Astrocyte (in vitro differentiated cells and primary cell): ENCODE results near the gene TMEM273.

Experiments used
- EZH2 ChIP-seq: IDR thresholded peaks from 2 replicates; pipeline ENCODE4 v1.6.1; 2012; ENCODE audit warnings: mild to moderate bottlenecking, low read length, inconsistent platforms; ENCODE audit not compliant: insufficient read depth
- TF ChIP-seq, protein P1 (sequence below): IDR thresholded peaks from 2 replicates; pipeline ENCODE4 v1.5.1; 2011; ENCODE audit warnings: low read depth, mild to moderate bottlenecking, inconsistent platforms, low read length, moderate library complexity; ENCODE audit not compliant: insufficient read depth

DNA sequence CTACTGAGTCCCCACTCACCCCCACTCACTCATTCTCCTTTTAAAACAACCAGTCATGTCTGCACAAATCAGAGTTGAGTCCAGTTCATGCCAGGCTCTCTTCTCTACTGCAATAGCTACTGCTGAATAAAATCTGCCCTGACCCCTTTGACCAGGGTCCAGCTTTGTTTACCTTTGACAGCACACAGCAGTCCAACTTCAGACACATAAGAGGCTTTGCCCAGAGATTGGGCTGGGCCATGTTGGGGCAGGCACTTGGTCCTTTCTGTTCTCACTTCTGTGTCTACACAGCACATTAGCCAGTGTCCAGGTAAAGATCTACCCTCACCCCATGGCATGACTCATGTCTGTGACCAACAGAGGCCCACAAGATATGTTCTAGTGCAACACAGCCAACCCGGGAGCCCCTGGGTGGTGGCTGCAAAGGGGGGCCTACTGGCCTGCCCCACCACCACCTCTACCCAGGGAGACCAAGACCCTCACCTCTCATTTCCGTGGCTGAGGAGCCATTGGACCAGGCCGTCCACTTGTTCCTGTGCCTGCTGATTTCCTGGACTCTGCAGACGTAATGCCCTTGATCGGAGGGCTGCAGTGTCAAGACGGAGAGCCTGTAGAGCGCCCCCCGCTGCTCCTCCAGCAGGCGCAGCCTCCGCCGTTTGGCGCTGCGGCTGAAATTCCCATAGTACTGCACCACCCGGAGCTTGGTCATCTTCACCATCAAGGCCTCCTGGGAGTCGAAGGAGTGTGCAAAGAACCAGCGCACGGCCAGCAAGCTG lies 80.9 kb downstream of the TMEM273 start:
- no peak for TF ChIP-seq EZH2
- TF ChIP-seq, protein P1, sequence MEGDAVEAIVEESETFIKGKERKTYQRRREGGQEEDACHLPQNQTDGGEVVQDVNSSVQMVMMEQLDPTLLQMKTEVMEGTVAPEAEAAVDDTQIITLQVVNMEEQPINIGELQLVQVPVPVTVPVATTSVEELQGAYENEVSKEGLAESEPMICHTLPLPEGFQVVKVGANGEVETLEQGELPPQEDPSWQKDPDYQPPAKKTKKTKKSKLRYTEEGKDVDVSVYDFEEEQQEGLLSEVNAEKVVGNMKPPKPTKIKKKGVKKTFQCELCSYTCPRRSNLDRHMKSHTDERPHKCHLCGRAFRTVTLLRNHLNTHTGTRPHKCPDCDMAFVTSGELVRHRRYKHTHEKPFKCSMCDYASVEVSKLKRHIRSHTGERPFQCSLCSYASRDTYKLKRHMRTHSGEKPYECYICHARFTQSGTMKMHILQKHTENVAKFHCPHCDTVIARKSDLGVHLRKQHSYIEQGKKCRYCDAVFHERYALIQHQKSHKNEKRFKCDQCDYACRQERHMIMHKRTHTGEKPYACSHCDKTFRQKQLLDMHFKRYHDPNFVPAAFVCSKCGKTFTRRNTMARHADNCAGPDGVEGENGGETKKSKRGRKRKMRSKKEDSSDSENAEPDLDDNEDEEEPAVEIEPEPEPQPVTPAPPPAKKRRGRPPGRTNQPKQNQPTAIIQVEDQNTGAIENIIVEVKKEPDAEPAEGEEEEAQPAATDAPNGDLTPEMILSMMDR: no peak
